GM12892 (cell line): ENCODE measurements around the gene SCOC.
"Not testable (repeated sequence)": the region's sequence is repeated elsewhere in the genome, so short reads cannot be mapped to it uniquely, and the experiment has no call there.

Experiments used
- DNase-seq: peaks from one replicate; pipeline ENCODE4 v3.0.0; 2011; ENCODE audit not compliant: insufficient read length
- FAIRE-seq: peaks from 2 replicates; lab custom pipeline; 2011; peaks lifted over from hg19 to GRCh38; lab: Jason Lieb, UNC
- POLR2A ChIP-seq: IDR thresholded peaks from 2 replicates; pipeline ENCODE4 v1.6.1; 2011; ENCODE audit warnings: low read depth, low read length, control low read depth
- POLR2AphosphoS5 ChIP-seq: IDR thresholded peaks from 2 replicates; pipeline ENCODE4 v1.6.1; 2011; ENCODE audit warnings: low read depth, low read length, control low read depth
- TAF1 ChIP-seq: IDR thresholded peaks from 2 replicates; pipeline ENCODE4 v1.6.1; 2011; ENCODE audit warnings: low read depth, mild to moderate bottlenecking, control low read depth, low read length, borderline replicate concordance

The SCOC gene

DNA sequence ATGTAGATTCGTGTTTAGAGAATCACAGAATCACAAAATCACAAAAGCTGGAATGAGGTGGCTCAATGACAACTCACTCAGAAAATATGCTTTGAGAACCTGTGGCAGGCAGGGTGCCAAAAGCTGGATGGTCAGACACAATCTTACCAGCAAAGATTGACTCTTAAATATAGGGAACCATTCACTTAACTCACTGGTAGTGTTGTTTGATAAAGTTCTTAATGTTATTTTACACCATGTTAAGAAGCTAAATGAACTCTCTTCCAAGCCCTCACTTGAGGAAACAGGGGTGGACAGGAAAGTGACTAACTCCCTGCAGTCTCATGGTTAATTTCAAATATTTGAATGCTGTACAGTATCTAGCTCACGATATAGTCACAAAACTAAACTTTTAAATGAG lies 5.7 kb upstream of the SCOC start:
- DNase-seq, result no peak
- no peak for FAIRE-seq
- TF ChIP-seq POLR2A (no peak), POLR2AphosphoS5 (no peak), TAF1 (no peak)

DNA sequence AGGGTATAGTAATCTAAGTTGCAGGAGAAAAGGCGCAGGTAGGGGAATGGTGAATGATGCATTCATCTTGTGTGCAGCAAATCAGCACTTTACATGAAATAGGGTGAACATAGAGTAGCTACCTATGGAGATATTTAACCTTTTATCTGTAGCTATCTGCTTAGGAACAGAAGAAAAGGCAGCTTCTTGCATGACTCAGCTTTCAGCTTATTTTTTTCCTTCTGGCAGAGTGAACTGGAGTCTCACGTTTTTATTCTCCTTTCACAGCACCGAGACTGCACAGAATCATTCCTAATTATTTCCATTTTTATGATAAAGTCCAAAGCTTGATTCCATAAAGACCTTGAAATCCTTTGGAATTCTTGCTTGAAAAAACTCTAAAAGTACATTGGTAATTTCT lies 4.8 kb upstream of the SCOC start:
- no peak for FAIRE-seq

DNA sequence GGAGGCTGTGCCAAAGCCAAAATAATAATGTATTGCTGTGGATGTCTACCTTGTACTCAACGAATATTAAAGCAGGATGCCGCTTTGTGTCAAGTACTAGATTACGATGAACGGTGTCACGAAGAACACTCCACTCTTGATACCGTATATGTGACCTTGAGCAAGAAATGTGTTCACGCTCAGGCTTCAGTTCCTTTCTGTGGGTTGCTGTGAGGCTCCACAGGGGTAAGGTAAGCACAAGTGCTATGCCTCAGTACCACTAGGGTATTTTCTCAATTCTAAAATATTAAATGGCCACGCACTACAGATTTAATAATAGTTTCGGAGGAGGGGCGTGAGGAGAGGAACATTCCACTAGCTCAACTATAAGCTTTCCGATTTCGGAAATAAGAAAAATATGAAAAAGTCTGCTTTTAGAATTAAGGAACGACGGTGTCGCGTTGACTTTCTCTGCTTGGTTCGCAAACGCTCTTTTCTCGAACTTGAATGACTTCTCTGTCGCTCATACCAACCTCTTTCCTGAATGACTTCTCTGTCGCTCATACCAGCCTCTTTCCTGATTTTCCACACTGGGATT lies 607 bp upstream of the SCOC start:
- DNase-seq, result peak; percentile 31
- FAIRE-seq, result peak; percentile 77
- TF ChIP-seq POLR2A (no peak), TAF1 (no peak), POLR2AphosphoS5 (no peak)

More for the DNA sequence above, 4.8 kb upstream of the SCOC start:
- TF ChIP-seq POLR2AphosphoS5 (no peak), POLR2A (no peak), TAF1 (no peak)
- no peak for DNase-seq

DNA sequence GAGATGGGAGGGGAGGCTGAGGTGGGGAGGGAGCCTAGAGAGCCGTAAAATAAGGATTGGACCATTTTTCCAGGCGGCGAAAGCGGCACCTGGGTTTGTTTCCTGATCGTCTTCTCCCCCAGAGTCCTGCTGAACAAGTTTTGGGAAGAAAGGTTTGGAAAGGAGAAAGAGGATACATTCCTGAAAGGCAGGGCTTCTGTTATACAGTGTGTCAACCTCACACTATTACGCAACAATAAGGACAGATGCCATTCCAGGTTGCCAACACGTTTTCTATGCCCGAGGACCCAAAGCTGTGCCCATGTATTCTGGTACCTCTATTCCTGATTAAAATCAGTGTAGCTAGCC lies 658 bp downstream of the SCOC start:
- FAIRE-seq (no peak), DNase-seq (no peak)
- no peak for TF ChIP-seq TAF1

DNA sequence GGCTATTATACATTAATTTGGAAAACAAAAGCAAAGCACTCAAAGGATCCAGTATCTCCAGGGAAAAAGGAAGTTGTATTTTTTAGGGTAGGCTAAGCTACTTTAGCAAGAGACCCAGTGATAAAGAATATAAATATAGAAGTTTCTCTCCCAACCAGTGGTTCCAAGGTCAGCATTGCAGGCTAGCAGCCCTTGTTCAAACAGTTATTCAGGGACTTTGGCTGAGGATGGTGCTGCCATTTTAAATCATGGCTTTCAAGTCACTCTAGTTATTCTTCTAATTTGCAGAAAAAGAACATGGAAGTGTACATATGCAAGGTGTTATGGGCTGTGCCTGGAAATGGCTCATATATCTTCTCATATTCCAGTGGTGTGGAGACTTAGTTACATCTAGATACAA lies 9.3 kb downstream of the SCOC start:
- DNase-seq (no peak), FAIRE-seq (no peak)
- no peak for TF ChIP-seq TAF1
- no peak for TF ChIP-seq POLR2A
- no peak for TF ChIP-seq POLR2AphosphoS5

DNA sequence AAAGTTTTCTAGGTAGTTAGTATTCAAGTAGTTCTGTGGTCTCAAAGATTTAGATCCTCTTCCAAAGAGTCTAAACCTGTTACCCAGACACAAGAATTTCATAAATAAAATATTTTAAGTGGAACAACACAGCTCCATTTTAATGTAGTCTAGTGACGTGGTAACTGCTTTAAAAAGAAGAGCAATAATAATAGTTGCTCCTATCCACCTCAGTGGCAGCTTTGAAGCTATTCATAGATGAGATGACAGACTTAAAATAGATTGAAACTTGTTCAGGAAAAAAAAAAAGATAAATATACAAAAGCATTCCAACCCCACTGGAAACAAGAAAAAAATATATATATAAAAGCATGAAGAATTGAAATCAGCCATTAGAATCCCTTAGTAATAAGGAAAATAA lies 14.6 kb downstream of the SCOC start:
- TF ChIP-seq TAF1 (no peak), POLR2AphosphoS5 (no peak), POLR2A (no peak)
- no peak for DNase-seq
- FAIRE-seq, result no peak

DNA sequence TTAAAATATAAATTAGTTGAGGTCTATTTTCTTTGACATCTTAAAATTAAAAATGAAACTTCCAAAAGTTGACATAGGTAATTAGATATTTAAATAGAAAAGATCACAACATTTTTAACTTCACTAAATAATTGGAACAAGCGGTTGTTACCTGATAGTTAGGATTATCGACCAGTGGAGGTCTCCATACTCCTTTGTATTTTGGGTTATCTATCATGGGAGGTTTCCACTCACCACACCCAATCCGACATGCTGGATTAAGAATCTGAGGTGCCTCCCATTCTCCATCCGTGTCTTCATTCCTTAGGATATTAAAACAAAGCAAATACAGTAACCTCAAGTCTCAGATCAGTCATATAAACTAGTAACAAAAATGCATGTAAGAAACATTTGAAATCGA lies 22.2 kb downstream of the SCOC start:
- no peak for TF ChIP-seq POLR2AphosphoS5
- TF ChIP-seq TAF1, result no peak
- no peak for TF ChIP-seq POLR2A
- DNase-seq, result no peak

DNA sequence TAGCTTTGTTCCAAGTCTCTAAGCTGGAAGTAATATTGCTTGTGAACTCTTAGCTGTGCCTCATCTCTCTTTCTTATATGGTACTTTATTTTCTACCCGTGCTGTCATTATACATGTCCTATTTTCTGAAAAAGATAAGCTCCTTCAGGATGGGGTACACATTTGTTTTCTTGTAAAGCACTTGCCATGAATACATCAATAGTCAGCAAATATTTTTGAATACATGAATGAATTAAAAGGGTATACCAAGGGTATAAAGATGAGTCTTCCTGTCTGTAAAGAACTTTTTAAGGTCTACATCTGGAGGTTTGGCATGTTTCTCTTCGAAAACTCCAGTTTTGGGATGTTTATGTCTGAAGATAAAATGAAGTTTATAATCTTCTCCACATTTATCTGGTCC lies 26.7 kb downstream of the SCOC start:
- DNase-seq, result no peak
- TF ChIP-seq POLR2AphosphoS5 (no peak), TAF1 (no peak), POLR2A (no peak)
- FAIRE-seq, result no peak

More for the DNA sequence above, 22.2 kb downstream of the SCOC start:
- no peak for FAIRE-seq

DNA sequence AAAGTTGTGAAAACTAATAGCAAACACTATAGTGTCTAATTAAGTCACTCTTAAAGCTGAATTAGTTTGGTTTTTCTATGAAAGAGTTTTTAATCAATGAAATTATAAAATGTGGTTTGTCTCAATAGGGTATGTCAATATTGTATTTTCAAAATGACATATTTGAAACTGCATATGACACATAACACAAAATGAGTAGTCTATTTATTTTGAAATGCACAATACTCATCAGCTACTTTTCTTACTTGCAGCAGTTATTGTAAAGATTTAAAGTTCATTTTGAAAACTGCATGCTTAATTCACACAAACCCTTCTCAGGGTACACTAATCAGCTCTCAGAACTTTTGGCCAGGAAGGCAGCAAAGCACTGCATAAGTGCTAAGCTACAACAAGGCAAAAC lies 32.8 kb downstream of the SCOC start:
- no peak for TF ChIP-seq POLR2AphosphoS5
- no peak for FAIRE-seq
- no peak for DNase-seq

DNA sequence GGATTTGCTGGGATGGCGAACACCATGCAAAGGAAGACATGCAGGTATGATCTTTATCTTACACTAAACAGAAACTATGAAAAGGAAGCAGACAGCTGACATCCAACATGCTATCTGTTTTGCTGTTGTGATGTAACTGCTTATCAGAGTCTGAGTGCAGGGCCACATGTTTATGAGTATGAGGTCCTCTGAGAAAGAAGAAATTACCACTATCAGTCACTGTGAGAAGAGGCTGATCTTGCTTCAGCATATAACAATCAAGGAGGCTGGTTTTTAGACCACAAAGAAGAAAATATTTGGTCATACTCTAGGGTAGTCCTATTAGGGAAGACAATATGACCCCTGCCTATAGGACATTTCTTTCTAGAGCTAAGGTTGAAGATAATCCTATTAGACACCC lies 35.5 kb downstream of the SCOC start:
- DNase-seq (no peak), FAIRE-seq (no peak)
- TF ChIP-seq POLR2AphosphoS5 (no peak), TAF1 (no peak), POLR2A (no peak)

DNA sequence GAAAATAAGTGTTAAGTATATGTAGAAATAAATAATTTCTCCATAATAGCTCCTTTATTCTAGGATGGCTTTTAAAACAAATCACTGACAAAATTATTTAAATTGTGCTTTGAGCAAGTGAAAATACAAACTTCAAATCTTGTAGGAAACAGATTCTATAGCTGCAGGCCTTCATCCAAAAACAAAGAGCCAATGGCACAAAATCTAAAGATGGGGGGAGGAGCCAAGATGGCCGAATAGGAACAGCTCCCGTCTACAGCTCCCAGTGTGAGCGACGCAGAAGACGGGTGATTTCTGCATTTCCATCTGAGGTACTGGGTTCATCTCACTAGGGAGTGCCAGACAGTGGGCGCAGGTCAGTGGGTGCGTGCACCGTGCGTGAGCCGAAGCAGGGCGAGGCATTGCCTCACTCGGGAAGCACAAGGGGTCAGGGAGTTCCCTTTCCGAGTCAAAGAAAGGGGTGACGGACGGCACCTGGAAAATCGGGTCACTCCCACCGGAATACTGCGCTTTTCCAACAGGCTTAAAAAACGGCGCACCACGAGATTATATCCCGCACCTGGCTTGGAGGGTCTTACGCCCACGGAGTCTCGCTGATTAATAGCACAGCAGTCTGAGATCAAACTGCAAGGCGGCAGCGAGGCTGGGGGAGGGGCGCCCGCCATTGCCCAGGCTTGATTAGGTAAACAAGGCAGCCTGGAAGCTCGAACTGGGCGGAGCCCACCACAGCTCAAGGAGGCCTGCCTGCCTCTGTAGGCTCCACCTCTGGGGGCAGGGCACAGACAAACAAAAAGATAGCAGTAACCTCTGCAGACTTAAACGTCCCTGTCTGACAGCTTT lies 39.9 kb downstream of the SCOC start:
- FAIRE-seq, DNase-seq: not testable (repeated sequence)

DNA sequence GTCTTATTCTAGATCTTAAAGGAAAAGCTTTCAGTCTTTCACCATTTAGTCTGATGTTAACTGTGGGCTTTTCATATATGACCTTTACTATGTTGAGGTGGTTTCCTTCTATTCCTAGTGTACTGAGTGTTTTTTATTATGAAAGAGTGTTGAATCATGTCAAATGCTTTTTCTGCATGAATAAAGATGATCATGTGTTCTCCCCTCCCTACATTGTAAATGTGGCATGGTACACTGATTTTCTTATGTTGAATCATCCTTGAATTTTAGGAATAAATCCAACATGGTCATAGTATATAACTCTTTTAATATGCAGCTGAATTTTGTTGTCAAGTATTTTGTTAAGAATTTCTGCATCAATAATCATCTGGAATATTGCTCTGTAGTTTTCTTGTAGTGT lies 49.7 kb downstream of the SCOC start:
- FAIRE-seq, result no peak
- no peak for DNase-seq
- TF ChIP-seq POLR2A (no peak), POLR2AphosphoS5 (no peak), TAF1 (no peak)
